ENCODE results near the gene REXO5.

DNA sequence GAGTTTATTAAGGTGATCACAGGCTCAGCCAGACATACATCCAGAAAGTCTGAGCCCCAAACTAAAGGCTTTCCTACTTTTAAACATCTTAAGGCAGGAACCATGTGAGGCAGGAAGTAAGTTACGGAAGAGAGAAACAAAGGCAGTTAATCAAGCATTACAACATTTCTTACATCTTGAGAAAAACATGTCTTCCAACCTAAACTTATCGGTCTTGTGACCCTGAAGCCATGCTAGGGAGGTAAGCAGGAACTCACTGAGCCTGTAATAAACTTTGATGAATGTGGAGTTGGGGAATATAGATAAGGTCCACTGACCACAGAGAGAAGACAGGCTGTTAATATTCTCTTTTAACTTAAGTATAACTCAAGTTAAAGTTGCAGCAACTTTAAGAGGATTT is 46.0 kb upstream of the REXO5 start:
- TF ChIP-seq, protein P1, sequence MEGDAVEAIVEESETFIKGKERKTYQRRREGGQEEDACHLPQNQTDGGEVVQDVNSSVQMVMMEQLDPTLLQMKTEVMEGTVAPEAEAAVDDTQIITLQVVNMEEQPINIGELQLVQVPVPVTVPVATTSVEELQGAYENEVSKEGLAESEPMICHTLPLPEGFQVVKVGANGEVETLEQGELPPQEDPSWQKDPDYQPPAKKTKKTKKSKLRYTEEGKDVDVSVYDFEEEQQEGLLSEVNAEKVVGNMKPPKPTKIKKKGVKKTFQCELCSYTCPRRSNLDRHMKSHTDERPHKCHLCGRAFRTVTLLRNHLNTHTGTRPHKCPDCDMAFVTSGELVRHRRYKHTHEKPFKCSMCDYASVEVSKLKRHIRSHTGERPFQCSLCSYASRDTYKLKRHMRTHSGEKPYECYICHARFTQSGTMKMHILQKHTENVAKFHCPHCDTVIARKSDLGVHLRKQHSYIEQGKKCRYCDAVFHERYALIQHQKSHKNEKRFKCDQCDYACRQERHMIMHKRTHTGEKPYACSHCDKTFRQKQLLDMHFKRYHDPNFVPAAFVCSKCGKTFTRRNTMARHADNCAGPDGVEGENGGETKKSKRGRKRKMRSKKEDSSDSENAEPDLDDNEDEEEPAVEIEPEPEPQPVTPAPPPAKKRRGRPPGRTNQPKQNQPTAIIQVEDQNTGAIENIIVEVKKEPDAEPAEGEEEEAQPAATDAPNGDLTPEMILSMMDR (IDR thresholded peaks at IDR 0.05; ENCODE audit: borderline replicate concordance, extremely low read depth, low read length, poor library complexity, severe bottlenecking): no peak
- TF ChIP-seq EZH2 (IDR thresholded peaks at IDR 0.05; ENCODE audit: borderline replicate concordance, low read depth, low read length, severe bottlenecking): no peak
